Neural cell (in vitro differentiated cells): ENCODE results near the gene COL25A1. TPM values are rescaled to one million over a fixed set of nuclear protein-coding genes. Genes with fewer than 3 reads are reported as not detected.

Experiments used
- H2AFZ ChIP-seq: fragments of 200-600, 300-800 bp; sonication (generic), shearing (Covaris generic); 2 replicates; pipeline ENCODE4 v1.6.0; 2014; ENCODE audit warnings: low read depth, mild to moderate bottlenecking, antibody characterized with exemption, low read length, moderate library complexity
- H3F3A ChIP-seq: fragments of 200-600 bp; shearing (Covaris generic); 2 replicates; pipeline ENCODE4 v1.6.1; 2016; ENCODE audit warnings: mild to moderate bottlenecking, moderate library complexity, mixed read lengths, antibody characterized with exemption, low read length; ENCODE audit not compliant: insufficient read depth, poor library complexity, severe bottlenecking
- H3K27ac ChIP-seq: fragments of 200-600, 300-800 bp; sonication (generic), shearing (Covaris generic); 2 replicates; pipeline ENCODE4 v1.5.1; 2014; ENCODE audit warnings: mild to moderate bottlenecking, low read length, moderate library complexity
- H3K27me3 ChIP-seq: fragments of 300-800, 200-600 bp; sonication (generic), shearing (Covaris generic); 2 replicates; pipeline ENCODE4 v1.6.0; 2014; ENCODE audit warnings: mild to moderate bottlenecking, low read depth, low read length, moderate library complexity; ENCODE audit not compliant: insufficient read depth
- H3K36me3 ChIP-seq: fragments of 300-800, 200-600 bp; sonication (generic), shearing (Covaris generic); 2 replicates; pipeline ENCODE4 v1.5.1; 2014; ENCODE audit warnings: mild to moderate bottlenecking, antibody characterized with exemption, low read length, moderate library complexity; ENCODE audit not compliant: insufficient read depth
- H3K4me2 ChIP-seq: fragments of 300-800, 200-600 bp; sonication (generic), shearing (Covaris generic); 2 replicates; pipeline ENCODE4 v1.6.0; 2014; ENCODE audit warnings: mild to moderate bottlenecking, low read length
- H3K4me3 ChIP-seq: fragments of 300-800, 200-600 bp; sonication (generic), shearing (Covaris generic); 2 replicates; pipeline ENCODE4 v1.5.1; 2014; ENCODE audit warnings: mild to moderate bottlenecking, low read length, moderate library complexity
- H3K79me2 ChIP-seq: fragments of 200-600 bp; shearing (Covaris generic); replicated peaks from 2 replicates; pipeline ENCODE4 v1.6.0; 2014; ENCODE audit warnings: mild to moderate bottlenecking, low read length, moderate library complexity; ENCODE audit not compliant: insufficient read depth
- H3K9ac ChIP-seq: fragments of 300-800, 200-600 bp; sonication (generic), shearing (Covaris generic); 2 replicates; pipeline ENCODE4 v1.6.1; 2016; ENCODE audit warnings: mild to moderate bottlenecking, low read length, mixed read lengths
- H3K9me2 ChIP-seq: fragments of 200-600 bp; shearing (Covaris generic); 2 replicates; pipeline ENCODE4 v1.6.1; 2016; ENCODE audit warnings: mild to moderate bottlenecking, low read length, mixed read lengths; ENCODE audit not compliant: insufficient read depth
- H3K9me3 ChIP-seq: fragments of 200-600, 300-800 bp; sonication (generic), shearing (Covaris generic); 2 replicates; pipeline ENCODE4 v1.6.1; 2016; ENCODE audit warnings: mild to moderate bottlenecking, mixed run types, low read length, moderate library complexity, mixed read lengths
- H4K20me1 ChIP-seq: fragments of 200-600 bp; shearing (Covaris generic); 2 replicates; pipeline ENCODE4 v1.6.1; 2016; ENCODE audit warnings: mild to moderate bottlenecking, mixed run types; ENCODE audit not compliant: insufficient read depth
- CTCF ChIP-seq: fragments of 450-650 bp; IDR thresholded peaks from 2 replicates; pipeline ENCODE4 v1.5.1; 2014; ENCODE audit warnings: antibody characterized with exemption, mild to moderate bottlenecking, moderate library complexity; ENCODE audit not compliant: poor library complexity, severe bottlenecking
- EP300 ChIP-seq: fragments of 450-650 bp; conservative IDR thresholded peaks from 2 replicates; pipeline ENCODE4 v1.6.1; 2014; ENCODE audit warnings: antibody characterized with exemption, mild to moderate bottlenecking, moderate library complexity; ENCODE audit not compliant: poor library complexity, severe bottlenecking
- EZH2 ChIP-seq: fragments of 200-600, 300-800 bp; shearing (Covaris generic), sonication (generic); IDR thresholded peaks from 2 replicates; pipeline ENCODE4 v1.6.1; 2014; ENCODE audit warnings: antibody characterized with exemption, low read length, borderline replicate concordance, mild to moderate bottlenecking; ENCODE audit not compliant: insufficient read depth, poor library complexity, severe bottlenecking
- MXI1 ChIP-seq: fragments of 450-650 bp; conservative IDR thresholded peaks from 2 replicates; pipeline ENCODE4 v1.6.1; 2014; ENCODE audit warnings: antibody characterized with exemption, mild to moderate bottlenecking; ENCODE audit not compliant: poor library complexity, severe bottlenecking
- POLR2AphosphoS5 ChIP-seq: IDR thresholded peaks from 2 replicates; pipeline ENCODE4 v1.6.1; 2012
- RAD21 ChIP-seq: fragments of 450-650 bp; conservative IDR thresholded peaks from 2 replicates; pipeline ENCODE4 v1.6.1; 2014; ENCODE audit warnings: antibody characterized with exemption, mild to moderate bottlenecking, moderate library complexity
- REST ChIP-seq: IDR thresholded peaks from 2 replicates; pipeline ENCODE4 v1.6.1; 2012; ENCODE audit warnings: borderline replicate concordance
- SMC3 ChIP-seq: fragments of 450-650 bp; conservative IDR thresholded peaks from 2 replicates; pipeline ENCODE4 v1.6.1; 2014; ENCODE audit warnings: antibody characterized with exemption, mild to moderate bottlenecking, moderate library complexity; ENCODE audit not compliant: poor library complexity
- TAF1 ChIP-seq: IDR thresholded peaks from 2 replicates; pipeline ENCODE4 v1.6.1; 2012; ENCODE audit warnings: low read depth
- polyA plus RNA-seq: library from polyadenylated mRNA; depleted of rRNA; stranded (reverse); fragments of >200 nt; gene quantifications from 2 replicates; pipeline ENCODE4 v1.2.3, GENCODE V29; 2014

Gene COL25A1
- polyA plus RNA-seq, 1 donor from 2014 or later, result 32.3 TPM

- Histone ChIP-seq H3K4me2 (no peak overlapping the region), H2AFZ (no peak overlapping the region), H3K36me3 (no peaks in the 10 kb centered on the region), H3K9ac (no peak overlapping the region), H3F3A (no peaks in the 10 kb centered on the region), H3K27me3 (no peaks in the 10 kb centered on the region), H3K9me2 (no peaks in the 10 kb centered on the region), H3K9me3 (no peaks in the 10 kb centered on the region), H3K27ac (no peak overlapping the region), H3K79me2 (no peaks in the 10 kb centered on the region), H4K20me1 (no peaks in the 10 kb centered on the region), H3K4me3 (no peak overlapping the region)
- TF ChIP-seq REST, result no peak
Observed at GRCh38 chr4:109315341-109315740, 12.9 kb upstream of the COL25A1 start.

- Histone ChIP-seq H3K9me3 (no peaks in the 10 kb centered on the region), H3F3A (no peaks in the 10 kb centered on the region), H3K27me3 (no peaks in the 10 kb centered on the region), H3K9ac (no peak overlapping the region), H4K20me1 (no peaks in the 10 kb centered on the region), H3K36me3 (no peaks in the 10 kb centered on the region), H2AFZ (no peak overlapping the region), H3K4me2 (no peak overlapping the region), H3K4me3 (no peak overlapping the region), H3K9me2 (no peaks in the 10 kb centered on the region), H3K79me2 (no peaks in the 10 kb centered on the region), H3K27ac (no peak overlapping the region)
- TF ChIP-seq MXI1, result no peak
- TF ChIP-seq SMC3, result no peak
- TF ChIP-seq RAD21, result no peak
- no peak for TF ChIP-seq EP300
- TF ChIP-seq TAF1, result no peak
- TF ChIP-seq EZH2, result no peak
- TF ChIP-seq POLR2AphosphoS5, result no peak
- no peak for TF ChIP-seq CTCF
- no peak for TF ChIP-seq REST
Observed at GRCh38 chr4:109313168-109314133, 11.0 kb upstream of the COL25A1 start.
